Measurements from ENCODE around the gene SCFD2.
A peak's percentile ranks its signal among the peaks of the same experiment; 100 is the strongest.
"Not testable (repeated sequence)": the region's sequence is repeated elsewhere in the genome, so short reads cannot be mapped to it uniquely, and the experiment has no call there.

Gene SCFD2

GRCh38 chr4:53365486-53366300 lies at the start of gene SCFD2:
TSS of gene SCFD2 (minus strand) at chr4:53366061.
- DNase-seq, result peak; percentile 98

DNA sequence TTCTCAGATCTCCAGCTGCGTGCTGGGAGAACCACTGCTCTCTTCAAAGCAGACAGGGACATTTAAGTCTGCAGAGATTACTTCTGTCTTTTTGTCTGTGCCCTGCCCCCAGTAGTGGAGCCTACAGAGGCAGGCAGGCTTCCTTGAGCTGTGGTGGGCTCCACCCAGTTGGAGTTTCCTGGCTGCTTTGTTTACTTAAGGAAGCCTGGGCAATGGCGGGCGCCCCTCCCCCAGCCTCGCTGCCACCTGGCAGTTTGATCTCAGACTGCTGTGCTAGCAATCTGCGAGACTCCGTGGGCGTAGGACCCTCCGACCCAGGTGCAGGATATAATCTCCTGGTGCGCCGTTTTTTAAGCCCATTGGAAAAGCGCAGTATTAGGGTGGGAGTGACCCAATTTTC lies 43.6 kb upstream of the SCFD2 start:
- DNase-seq, result not testable (repeated sequence)

- no peak for DNase-seq
Observed at GRCh38 chr4:53380221-53380620, 14.4 kb upstream of the SCFD2 start.

- no peak for DNase-seq
Observed at GRCh38 chr4:53378171-53378482, 12.3 kb upstream of the SCFD2 start.

GRCh38 chr4:53377319-53378170 lies 11.7 kb upstream of the SCFD2 start, which contains the start of gene FIP1L1:
TSS of gene FIP1L1 (plus strand) at chr4:53377641. CDS start at chr4:53377839, 198 bp downstream.
- peak; percentile 94 for DNase-seq

DNA sequence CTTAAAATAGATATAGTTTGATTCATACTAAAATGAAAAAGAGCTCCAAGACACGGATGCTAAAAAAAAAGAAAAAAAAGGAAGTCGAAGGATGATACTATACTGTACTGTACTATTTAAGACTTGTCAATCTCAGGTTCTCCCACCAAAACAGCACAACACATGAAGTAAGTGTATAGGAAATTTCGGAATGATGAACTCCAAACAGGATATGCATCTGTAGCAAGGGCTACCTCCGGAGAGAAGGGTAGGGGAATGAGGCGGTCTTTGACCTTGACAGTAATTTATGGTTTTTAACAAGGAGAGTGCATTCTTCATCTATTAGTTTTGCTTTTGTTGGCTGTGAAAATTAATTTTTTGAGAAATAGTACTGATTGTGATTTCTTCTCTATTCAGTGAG lies 11.0 kb upstream of the SCFD2 start:
- no peak for DNase-seq

- no peak for DNase-seq
Observed at GRCh38 chr4:53374777-53375258, 9.0 kb upstream of the SCFD2 start.

- DNase-seq, result no peak
Observed at GRCh38 chr4:53371843-53372521, 6.1 kb upstream of the SCFD2 start.

GRCh38 chr4:53371049-53371448 lies 5.2 kb upstream of the SCFD2 start:
- DNase-seq, result no peak

GRCh38 chr4:53367721-53368120 lies 1.9 kb upstream of the SCFD2 start:
- no peak for DNase-seq

DNA sequence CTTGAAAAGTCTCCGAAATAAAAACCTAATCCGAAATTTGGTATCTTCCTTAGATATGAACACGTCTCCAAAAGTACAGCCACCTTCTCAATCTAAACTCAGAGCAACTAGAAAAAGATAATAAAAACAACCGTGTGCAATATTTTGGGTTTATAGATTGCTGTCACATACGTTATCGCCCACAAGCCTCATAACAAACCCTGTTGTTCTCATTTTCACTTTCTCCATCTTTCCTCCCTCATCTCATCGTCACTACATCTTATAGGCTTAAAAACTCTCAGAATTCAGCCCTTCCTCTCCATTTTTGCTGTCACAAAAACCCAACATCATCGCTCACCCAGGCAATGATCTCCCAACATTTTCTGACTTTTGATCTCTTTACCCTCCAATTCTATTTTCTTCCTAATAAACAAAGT lies 448 bp upstream of the SCFD2 start:
- no peak for DNase-seq

GRCh38 chr4:53365121-53365485 lies 758 bp downstream of the SCFD2 start:
- DNase-seq, result no peak

DNA sequence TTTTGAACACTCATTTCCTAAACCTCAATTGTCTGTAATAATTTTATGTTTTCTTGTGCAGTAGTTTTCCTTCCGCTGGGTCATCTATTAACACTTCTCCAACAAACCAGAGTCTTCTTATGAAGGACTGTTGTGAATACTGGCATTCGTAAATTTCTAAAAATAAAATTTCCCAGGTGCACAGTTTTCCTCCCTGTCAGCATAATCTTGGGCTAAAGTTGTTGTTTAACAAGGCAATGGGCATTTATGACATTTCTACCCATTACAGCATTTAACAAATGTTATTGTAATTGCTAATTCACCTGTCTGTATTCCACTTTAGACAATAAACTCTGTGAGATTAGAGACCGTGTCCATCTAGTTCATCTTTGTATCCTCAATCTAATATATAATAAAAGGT lies 1.2 kb downstream of the SCFD2 start:
- DNase-seq, result no peak

DNA sequence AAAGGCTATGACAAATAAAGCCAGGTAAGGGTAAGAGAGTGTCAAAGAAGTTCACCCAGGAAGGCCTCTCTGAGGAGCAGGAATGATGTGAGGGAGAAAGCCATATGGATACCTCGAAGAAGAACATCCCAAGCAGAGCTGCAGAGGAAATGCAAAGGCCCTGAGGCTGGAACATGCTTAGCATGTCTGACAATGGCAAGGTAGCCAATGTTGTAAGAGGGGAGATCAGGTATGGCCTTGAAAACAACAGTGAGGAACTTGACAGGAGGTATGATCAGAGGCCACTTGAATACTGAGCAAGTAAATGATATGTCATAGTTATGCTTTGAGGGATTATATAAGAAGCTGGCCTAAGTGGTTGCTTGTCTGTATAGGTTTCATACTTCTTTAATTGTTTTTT lies 3.8 kb downstream of the SCFD2 start:
- DNase-seq, result no peak

- DNase-seq, result no peak
Observed at GRCh38 chr4:53361451-53361850, 4.4 kb downstream of the SCFD2 start.

GRCh38 chr4:53355930-53356521 lies 9.8 kb downstream of the SCFD2 start:
- no peak for DNase-seq

DNA sequence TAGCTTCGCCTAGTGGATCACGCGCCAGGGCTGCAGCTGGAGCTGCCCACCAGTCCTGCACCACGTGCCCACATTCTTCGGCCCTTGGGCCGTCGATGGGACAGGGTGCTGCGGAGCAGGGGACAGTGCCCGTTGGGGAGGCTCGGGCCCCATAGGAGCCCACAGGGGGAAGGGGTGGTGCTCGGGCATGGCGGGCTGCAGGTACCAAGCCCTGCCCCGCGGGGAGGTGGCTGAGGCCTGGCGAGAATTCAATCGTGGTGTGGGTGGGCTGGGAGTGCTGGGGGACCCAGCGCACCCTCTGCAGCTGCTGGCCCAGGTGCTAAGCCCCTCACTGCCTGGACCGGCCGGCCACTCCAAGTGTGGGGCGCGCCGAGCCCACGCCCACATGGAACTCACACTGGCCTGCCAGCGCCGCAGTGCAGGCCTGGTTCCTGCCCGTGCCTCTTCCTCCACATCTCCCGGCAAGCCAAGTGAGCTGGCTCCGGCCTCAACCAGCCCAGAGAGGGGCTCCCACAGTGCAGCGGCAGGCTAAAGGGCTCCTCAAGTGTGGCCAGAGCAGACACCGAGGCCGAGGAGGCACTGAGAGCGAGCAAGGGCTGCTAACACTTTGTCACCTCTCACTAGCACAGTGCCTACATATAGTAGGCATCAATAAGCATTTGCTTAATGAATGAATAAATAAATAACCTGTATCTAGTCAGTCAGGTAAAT lies 11.7 kb downstream of the SCFD2 start:
- DNase-seq, result no peak

GRCh38 chr4:53349091-53349491 lies 16.8 kb downstream of the SCFD2 start:
- DNase-seq, result peak; percentile 45

DNA sequence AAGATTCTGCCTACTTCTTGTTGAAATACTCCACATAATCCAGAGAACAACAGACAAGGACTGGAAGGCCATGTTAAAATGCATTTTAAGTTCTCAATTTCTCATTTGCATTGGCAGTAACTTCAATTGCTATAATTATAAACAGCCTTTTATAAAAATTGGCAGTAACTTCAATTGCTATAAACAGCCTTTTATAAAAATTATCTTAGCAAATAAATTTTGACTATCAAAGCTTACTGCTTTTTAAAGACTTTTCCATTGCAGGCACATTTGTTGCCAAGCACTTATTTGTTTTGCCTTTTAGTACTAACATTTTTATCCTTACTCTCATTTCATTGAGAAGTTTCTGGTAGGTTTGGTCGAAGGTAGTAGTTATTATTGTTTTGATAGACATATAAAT lies 17.8 kb downstream of the SCFD2 start:
- no peak for DNase-seq

GRCh38 chr4:53346920-53347852 lies 18.7 kb downstream of the SCFD2 start:
- no peak for DNase-seq

GRCh38 chr4:53346392-53346791 lies 19.5 kb downstream of the SCFD2 start:
- not testable (repeated sequence) for DNase-seq

All from left hindlimb (tissue), 1 donor.